ENCODE data around the gene GPR161. TPM values are rescaled to one million over a fixed set of nuclear protein-coding genes. Genes with fewer than 3 reads are reported as not detected.

GPR161 gene, protein sequence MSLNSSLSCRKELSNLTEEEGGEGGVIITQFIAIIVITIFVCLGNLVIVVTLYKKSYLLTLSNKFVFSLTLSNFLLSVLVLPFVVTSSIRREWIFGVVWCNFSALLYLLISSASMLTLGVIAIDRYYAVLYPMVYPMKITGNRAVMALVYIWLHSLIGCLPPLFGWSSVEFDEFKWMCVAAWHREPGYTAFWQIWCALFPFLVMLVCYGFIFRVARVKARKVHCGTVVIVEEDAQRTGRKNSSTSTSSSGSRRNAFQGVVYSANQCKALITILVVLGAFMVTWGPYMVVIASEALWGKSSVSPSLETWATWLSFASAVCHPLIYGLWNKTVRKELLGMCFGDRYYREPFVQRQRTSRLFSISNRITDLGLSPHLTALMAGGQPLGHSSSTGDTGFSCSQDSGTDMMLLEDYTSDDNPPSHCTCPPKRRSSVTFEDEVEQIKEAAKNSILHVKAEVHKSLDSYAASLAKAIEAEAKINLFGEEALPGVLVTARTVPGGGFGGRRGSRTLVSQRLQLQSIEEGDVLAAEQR
- 1.8 and 2.0 TPM in 2 replicates for polyA plus RNA-seq

GRCh38 chr1:168136709-168137514, at the start of gene GPR161:
TSS of gene GPR161 (minus strand) at chr1:168136930. CDS start at chr1:168104850, 32,080 bp downstream.

GRCh38 chr1:168178638-168179437, 42.1 kb upstream of the GPR161 start, which contains the start of gene TIPRL:
TSS of gene TIPRL (plus strand) at chr1:168178962. CDS start at chr1:168179078, 116 bp downstream.

Other genes with a start within 250 kb of the GPR161 start
- gene ADCY10, start 222.8 kb downstream of the GPR161 start, polyA plus RNA-seq, result 0.12 and 0.88 TPM in 2 replicates
- gene DCAF6, start 200.2 kb downstream of the GPR161 start, polyA plus RNA-seq, result 89.0 and 93.3 TPM in 2 replicates
- 221 and 265 TPM in 2 replicates for gene MPC2, start 199.9 kb downstream of the GPR161 start, polyA plus RNA-seq
- 46.3 and 55.9 TPM in 2 replicates for gene TIPRL, start 42.0 kb upstream of the GPR161 start, polyA plus RNA-seq
- gene SFT2D2, start 89.1 kb upstream of the GPR161 start, polyA plus RNA-seq, result 0.40 and 0.59 TPM in 2 replicates
- not detected in 2 replicates for gene TBX19, start 143.9 kb upstream of the GPR161 start, polyA plus RNA-seq